GM13977 (cell line): ENCODE measurements around the gene DDX54.

Experiments used
- DNase-seq: peaks from one replicate; pipeline ENCODE4 v3.0.0; 2012; ENCODE audit warnings: low spot score
- in situ Hi-C: fragments of 300-500 bp; cut with MboI; formaldehyde crosslinking; loops from one replicate; pipeline ENCODE4 v1.12.0; 2022; ENCODE audit warnings: low sequenced_read_pairs, low pct_unique_long_range_greater_than_20kb, mixed read lengths, inconsistent platforms; ENCODE audit not compliant: unreplicated experiment
- TF ChIP-seq, protein P1 (sequence below): IDR thresholded peaks from 2 replicates; pipeline ENCODE4 v1.5.1; 2012; ENCODE audit warnings: mild to moderate bottlenecking, control low read depth; ENCODE audit not compliant: insufficient read depth; ENCODE audit errors: extremely low read depth, missing control alignments

DDX54 gene

DNA sequence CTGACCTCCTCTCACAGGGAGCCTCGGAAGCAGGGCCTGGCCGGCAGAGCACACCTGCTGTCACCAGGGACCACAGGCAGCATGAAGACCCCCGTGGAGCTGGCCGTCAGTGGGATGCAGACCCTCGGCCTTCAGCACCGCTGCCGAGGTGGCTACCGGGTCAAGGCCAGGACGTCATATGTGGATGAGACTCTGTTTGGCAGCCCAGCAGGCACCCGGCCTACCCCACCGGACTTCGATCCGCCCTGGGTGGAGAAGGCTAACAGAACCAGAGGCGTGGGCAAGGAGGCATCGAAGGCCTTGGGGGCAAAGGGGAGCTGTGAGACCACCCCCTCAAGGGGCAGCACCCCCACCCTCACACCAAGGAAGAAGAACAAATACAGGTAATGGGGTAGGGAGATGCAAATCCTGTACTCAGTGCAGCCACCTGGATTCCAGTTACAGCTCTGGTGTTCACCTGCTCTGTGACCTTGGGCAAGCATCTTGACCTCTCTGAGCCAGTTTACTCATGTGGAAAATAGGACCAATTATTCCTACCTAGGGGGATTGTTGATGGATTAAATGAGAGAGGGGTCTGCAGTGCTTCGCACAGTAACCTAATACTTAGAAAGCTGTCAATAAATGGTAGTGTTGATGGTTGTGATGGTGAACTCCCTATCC is 1.5 kb upstream of the DDX54 start:
- in situ Hi-C loops: loop anchor here (25.0 kb wide), 1 partner anchor 226 kb away; the partner anchor contains the start of genes SDS and SDSL
- TF ChIP-seq, protein P1, sequence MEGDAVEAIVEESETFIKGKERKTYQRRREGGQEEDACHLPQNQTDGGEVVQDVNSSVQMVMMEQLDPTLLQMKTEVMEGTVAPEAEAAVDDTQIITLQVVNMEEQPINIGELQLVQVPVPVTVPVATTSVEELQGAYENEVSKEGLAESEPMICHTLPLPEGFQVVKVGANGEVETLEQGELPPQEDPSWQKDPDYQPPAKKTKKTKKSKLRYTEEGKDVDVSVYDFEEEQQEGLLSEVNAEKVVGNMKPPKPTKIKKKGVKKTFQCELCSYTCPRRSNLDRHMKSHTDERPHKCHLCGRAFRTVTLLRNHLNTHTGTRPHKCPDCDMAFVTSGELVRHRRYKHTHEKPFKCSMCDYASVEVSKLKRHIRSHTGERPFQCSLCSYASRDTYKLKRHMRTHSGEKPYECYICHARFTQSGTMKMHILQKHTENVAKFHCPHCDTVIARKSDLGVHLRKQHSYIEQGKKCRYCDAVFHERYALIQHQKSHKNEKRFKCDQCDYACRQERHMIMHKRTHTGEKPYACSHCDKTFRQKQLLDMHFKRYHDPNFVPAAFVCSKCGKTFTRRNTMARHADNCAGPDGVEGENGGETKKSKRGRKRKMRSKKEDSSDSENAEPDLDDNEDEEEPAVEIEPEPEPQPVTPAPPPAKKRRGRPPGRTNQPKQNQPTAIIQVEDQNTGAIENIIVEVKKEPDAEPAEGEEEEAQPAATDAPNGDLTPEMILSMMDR: no peak
- DNase-seq: no peak

DNA sequence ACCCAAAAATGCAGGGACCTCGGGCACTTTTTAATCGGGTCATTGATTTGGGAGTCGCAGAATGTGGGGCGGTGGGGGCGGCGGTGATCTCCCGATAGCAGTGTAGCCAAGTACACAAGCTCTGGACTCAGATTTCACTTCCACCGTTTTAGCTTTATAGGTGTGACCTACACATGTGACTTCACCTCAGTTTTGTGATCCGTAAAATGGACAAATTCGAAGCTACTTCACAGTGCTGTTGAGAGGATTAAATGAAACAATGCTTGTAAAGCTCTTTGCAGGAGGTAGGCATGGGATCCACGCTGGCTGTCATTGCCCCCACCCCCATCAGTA is 721 bp upstream of the DDX54 start:
- DNase-seq: no peak
- TF ChIP-seq, protein P1: no peak
- in situ Hi-C loops: loop anchor here (25.0 kb wide), 1 partner anchor 226 kb away; the partner anchor contains the start of genes SDS and SDSL

DNA sequence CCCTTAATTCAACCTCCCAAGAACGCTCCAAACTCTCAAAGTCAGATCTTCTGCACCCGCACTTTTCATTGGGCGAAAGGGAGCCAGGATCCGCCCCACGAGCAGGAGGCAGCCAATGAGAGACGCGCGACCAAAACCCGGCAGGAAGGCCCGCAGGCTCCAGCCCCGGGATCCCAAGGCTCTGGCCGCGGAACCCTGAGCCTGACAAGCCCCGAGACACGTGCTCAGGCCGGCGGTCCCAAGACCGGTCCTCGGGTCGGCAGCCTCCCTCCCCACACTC is 438 bp downstream of the DDX54 start:
- TF ChIP-seq, protein P1: no peak
- DNase-seq: peak; percentile 93
- in situ Hi-C loops: loop anchor here (5.0 to 25.0 kb wide), 2 partner anchors 138 to 227 kb away; partner anchors contain the start of genes SDS and SDSL

DNA sequence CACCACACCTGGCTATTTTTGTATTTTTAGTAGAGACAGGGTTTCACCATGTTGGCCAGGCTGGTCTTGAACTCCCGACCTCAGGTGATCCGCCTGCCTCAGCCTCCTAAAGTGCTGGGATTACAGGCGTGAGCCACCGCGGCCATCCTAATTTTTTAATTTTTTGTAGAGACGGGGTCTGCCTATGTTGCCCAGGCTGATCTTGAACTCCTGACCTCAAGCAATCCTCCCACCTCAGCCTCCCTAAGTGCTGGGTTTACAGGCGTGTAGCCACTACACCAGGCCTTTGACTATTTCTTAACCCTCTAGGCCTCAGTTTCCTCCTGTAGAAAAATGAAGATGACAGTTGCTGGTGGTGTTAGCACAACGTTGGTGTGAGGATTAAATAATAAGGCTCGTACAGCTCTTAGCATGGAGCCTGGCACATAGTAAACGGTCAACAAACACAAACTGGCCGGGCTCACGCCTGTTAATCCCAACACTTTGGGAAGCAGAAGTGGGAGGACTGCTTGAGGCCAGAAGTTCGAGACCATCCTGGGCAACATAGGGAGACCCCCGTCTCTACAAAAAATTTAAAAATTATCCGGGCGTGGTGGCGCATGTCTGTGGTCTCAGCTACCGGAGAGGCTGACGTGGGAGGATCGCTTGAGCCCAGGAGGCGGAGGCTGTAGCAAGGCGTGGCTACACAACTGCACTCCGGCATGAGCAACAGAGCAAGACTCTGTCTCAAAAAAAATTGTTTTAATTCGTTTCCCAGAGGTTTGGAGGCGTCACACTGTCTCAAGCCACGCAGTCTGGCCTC is 979 bp downstream of the DDX54 start:
- TF ChIP-seq, protein P1: no peak
- DNase-seq: no peak
- in situ Hi-C loops: loop anchor here (5.0 to 25.0 kb wide), 2 partner anchors 137 to 228 kb away; partner anchors contain the start of genes SDS and SDSL

DNA sequence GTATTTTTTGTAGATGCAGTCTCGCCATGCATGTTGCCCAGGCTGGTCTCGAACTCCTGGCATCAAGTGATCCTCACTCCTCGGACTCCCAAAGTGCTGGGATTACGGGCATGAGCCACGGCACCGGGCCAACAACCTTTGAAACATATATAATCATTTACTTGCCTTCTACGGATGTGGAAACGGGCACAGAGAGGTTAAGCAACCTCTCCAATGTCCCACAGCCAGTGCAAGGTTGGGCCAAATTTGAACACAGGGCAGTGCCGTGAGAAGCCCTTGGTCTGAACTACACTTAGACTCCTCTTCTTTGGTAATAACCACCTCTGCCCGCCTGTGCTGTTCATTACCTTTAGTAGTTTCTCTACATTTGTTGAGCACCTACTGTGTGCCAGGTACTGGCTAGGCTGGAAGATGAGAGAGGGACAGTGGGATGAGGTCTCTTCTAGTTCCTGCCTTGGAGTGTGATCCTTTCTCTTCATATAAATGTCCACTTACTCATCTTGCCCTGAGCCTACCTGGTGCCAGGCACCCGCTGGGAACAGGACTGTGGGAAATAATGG is 2.2 kb downstream of the DDX54 start:
- in situ Hi-C loops: loop anchor here (5.0 to 25.0 kb wide), 2 partner anchors 136 to 229 kb away; partner anchors contain the start of genes SDS and SDSL
- TF ChIP-seq, protein P1: no peak
- DNase-seq: no peak

DNA sequence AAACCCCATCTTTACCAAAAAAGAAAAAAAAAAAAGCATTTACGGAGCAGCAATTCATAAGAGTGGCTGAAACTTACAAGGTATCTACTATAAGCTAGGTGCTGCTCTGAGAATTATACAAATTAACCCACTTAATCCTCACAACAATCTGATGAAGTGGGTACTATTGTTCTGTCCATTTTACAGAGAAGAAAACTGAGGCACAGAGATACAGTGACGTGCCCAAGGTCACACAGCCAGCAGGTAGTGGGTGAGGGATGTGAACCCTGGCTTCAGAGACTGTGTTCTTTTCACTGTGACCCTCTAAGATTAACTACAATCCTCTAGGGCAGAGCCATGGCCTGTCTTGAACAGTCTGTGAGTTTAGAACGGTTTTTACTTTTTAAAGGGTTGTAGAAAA is 3.3 kb downstream of the DDX54 start:
- TF ChIP-seq, protein P1: no peak
- DNase-seq: no peak
- in situ Hi-C loops: loop anchor here (5.0 to 25.0 kb wide), 2 partner anchors 135 to 230 kb away; partner anchors contain the start of genes SDS and SDSL
